Karpas-422 (cell line): ENCODE data around the gene MBD3L2. TPM values are rescaled to one million over a fixed set of nuclear protein-coding genes. Genes with fewer than 3 reads are reported as not detected.

Experiments used
- DNase-seq: peaks from one replicate; pipeline ENCODE4 v3.0.0-alpha.2; 2015
- H2AFZ ChIP-seq: fragments of 200-600 bp; sonication (generic); 2 replicates; pipeline ENCODE4 v1.6.1; 2014; ENCODE audit warnings: antibody characterized with exemption, low read length, mixed read lengths
- H3K27ac ChIP-seq: fragments of 200-600 bp; sonication (generic); 2 replicates; pipeline ENCODE4 v1.5.1; 2014; ENCODE audit warnings: mild to moderate bottlenecking, low read length, moderate library complexity
- H3K27me3 ChIP-seq: fragments of 200-600 bp; sonication (generic); 2 replicates; pipeline ENCODE4 v1.6.1; 2014; ENCODE audit warnings: low read length, mixed read lengths
- H3K36me3 ChIP-seq: fragments of 200-600 bp; sonication (generic); 2 replicates; pipeline ENCODE4 v1.6.1; 2014; ENCODE audit warnings: low read length, mixed read lengths; ENCODE audit not compliant: insufficient read depth
- H3K4me1 ChIP-seq: fragments of 200-600 bp; sonication (generic); 2 replicates; pipeline ENCODE4 v1.6.1; 2014; ENCODE audit warnings: mild to moderate bottlenecking, low read length, mixed read lengths
- H3K4me2 ChIP-seq: fragments of 200-600 bp; sonication (generic); 2 replicates; pipeline ENCODE4 v1.6.1; 2014; ENCODE audit warnings: low read length, low read depth, mild to moderate bottlenecking; ENCODE audit not compliant: poor library complexity, severe bottlenecking
- H3K4me3 ChIP-seq: fragments of 200-600 bp; sonication (generic); 2 replicates; pipeline ENCODE4 v1.5.1; 2014; ENCODE audit warnings: mild to moderate bottlenecking, antibody characterized with exemption, low read length, mixed read lengths
- H3K79me2 ChIP-seq: fragments of 200-600 bp; sonication (generic); 2 replicates; pipeline ENCODE4 v1.6.1; 2014; ENCODE audit warnings: mild to moderate bottlenecking, low read length, mixed read lengths
- H3K9ac ChIP-seq: fragments of 200-600 bp; sonication (generic); 2 replicates; pipeline ENCODE4 v1.6.0; 2014; ENCODE audit warnings: low read length
- H3K9me2 ChIP-seq: fragments of 200-600 bp; sonication (generic), shearing (Covaris generic); replicated peaks from 2 replicates; pipeline ENCODE4 v1.6.0; 2014; ENCODE audit warnings: mild to moderate bottlenecking, low read length, moderate library complexity; ENCODE audit not compliant: insufficient read depth
- H3K9me3 ChIP-seq: fragments of 300-700, 200-600 bp; sonication (generic); 2 replicates; pipeline ENCODE4 v1.6.1; 2014; ENCODE audit warnings: low read length, mixed read lengths
- H4K20me1 ChIP-seq: fragments of 200-600 bp; sonication (generic); 2 replicates; pipeline ENCODE4 v1.6.1; 2014; ENCODE audit warnings: mild to moderate bottlenecking, antibody characterized with exemption, low read length, low read depth; ENCODE audit not compliant: insufficient read depth
- total RNA-seq: library from RNA; depleted of rRNA; stranded (reverse); fragments of >200 nt; shearing (Covaris generic); gene quantifications from 2 replicates; pipeline ENCODE4 v1.2.3, GENCODE V29; 2014; ENCODE audit warnings: low replicate concordance; rRNA removed

MBD3L2 gene
- total RNA-seq, 1 experiment from 2014 or later, result not detected

DNA sequence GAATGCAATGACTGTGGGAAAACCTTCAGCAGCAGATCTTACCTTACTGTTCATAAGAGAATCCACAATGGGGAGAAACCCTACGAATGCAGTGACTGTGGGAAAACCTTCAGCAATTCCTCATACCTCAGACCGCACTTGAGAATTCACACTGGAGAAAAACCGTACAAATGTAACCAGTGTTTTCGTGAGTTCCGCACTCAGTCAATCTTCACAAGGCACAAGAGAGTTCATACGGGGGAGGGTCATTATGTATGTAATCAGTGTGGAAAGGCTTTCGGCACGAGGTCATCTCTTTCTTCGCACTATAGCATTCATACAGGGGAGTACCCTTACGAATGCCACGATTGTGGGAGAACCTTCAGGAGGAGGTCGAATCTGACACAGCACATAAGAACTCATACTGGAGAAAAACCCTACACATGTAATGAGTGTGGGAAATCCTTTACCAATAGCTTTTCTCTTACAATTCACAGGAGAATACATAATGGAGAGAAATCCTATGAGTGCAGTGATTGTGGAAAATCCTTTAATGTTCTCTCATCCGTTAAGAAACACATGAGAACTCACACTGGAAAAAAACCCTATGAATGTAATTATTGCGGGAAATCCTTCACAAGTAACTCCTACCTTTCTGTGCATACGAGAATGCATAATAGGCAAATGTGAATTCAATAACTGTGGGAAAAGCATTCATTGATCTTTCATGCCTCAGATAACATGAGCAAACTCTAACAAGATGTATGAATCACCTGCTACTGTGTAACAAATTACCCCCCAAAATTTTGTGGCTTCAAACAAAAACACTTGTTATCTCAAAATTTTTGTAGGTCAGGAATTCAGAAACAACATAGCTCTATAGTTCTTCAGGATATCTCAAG is 34.2 kb downstream of the MBD3L2 start:
- no peaks in the 10 kb centered on the region for H3K9me2 ChIP-seq
- no peaks in the 10 kb centered on the region for H3K27me3 ChIP-seq
- peak; percentile 63 for DNase-seq
- no peaks in the 10 kb centered on the region for H4K20me1 ChIP-seq
- H3K9ac ChIP-seq, result no peak overlapping the region
- no peak overlapping the region for H2AFZ ChIP-seq
- H3K27ac ChIP-seq, result no peak overlapping the region
- peaks cover 56% of the 10 kb centered on the region for H3K9me3 ChIP-seq
- no peaks in the 10 kb centered on the region for H3K4me1 ChIP-seq
- no peaks in the 10 kb centered on the region for H3K79me2 ChIP-seq
- no peak overlapping the region for H3K4me2 ChIP-seq
- peak overlapping the region; percentile 6; the same call in 1 of the 2 replicates for H3K4me3 ChIP-seq
- H3K36me3 ChIP-seq, result peaks cover 64% of the 10 kb centered on the region

DNA sequence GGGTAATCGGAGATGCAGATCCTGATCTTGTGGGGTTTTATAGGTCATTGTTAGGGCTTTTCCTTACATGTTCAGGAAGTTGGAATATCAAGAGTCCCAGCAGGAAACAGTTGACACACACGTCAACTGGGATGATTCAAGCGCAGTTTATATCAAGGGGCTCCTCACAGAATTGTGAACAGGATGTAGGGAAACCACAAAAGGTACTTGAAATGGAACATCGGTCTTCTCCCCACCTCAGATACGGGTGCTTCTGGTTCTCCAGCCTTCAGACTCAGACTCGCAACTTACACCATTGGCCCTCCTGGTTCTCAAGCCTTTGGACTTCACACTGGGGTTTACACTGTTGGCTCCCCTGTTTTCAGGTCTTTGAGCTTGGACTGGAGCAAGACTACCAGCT is 39.9 kb downstream of the MBD3L2 start:
- H3K27me3 ChIP-seq, result no peaks in the 10 kb centered on the region
- H2AFZ ChIP-seq, result no peak overlapping the region
- H3K4me2 ChIP-seq, result no peak overlapping the region
- H3K4me1 ChIP-seq, result no peaks in the 10 kb centered on the region
- DNase-seq, result no peak
- no peaks in the 10 kb centered on the region for H3K79me2 ChIP-seq
- H3K9me3 ChIP-seq, result peaks cover 17% of the 10 kb centered on the region
- H3K36me3 ChIP-seq, result peaks cover 9% of the 10 kb centered on the region
- H3K27ac ChIP-seq, result no peak overlapping the region
- H3K9me2 ChIP-seq, result no peaks in the 10 kb centered on the region
- H4K20me1 ChIP-seq, result no peaks in the 10 kb centered on the region
- no peak overlapping the region for H3K4me3 ChIP-seq
- no peak overlapping the region for H3K9ac ChIP-seq

DNA sequence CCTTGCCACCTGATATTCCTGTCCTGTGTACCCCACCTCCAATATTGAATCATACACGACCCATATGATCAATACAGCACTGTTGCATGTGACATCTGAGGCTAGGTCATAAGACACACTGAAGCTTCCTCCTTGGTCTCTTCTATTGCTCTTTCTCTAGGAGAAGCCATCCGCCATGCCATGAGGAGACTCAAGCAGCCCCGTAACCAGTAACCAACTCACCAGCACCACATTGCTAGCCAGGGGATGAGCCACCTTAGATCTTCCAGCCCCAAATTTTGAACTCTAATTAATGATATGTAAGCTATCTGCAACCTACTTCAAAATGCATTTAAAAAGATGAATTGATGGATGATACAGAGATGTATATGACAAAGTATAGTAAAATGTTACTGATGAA is 49.0 kb downstream of the MBD3L2 start:
- Histone ChIP-seq H2AFZ (peak overlapping the region; percentile 89; the same call in 1 of the 2 replicates), H3K9me2 (no peaks in the 10 kb centered on the region), H4K20me1 (no peaks in the 10 kb centered on the region), H3K79me2 (no peaks in the 10 kb centered on the region), H3K4me1 (peaks cover 16% of the 10 kb centered on the region), H3K4me2 (peak overlapping the region; percentile 83), H3K9me3 (peaks cover 6% of the 10 kb centered on the region; the same call in 1 of the 2 replicates), H3K27me3 (no peaks in the 10 kb centered on the region), H3K27ac (no peak overlapping the region), H3K4me3 (peak overlapping the region; percentile 70), H3K36me3 (no peaks in the 10 kb centered on the region), H3K9ac (peak overlapping the region; percentile 82)
- no peak for DNase-seq

DNA sequence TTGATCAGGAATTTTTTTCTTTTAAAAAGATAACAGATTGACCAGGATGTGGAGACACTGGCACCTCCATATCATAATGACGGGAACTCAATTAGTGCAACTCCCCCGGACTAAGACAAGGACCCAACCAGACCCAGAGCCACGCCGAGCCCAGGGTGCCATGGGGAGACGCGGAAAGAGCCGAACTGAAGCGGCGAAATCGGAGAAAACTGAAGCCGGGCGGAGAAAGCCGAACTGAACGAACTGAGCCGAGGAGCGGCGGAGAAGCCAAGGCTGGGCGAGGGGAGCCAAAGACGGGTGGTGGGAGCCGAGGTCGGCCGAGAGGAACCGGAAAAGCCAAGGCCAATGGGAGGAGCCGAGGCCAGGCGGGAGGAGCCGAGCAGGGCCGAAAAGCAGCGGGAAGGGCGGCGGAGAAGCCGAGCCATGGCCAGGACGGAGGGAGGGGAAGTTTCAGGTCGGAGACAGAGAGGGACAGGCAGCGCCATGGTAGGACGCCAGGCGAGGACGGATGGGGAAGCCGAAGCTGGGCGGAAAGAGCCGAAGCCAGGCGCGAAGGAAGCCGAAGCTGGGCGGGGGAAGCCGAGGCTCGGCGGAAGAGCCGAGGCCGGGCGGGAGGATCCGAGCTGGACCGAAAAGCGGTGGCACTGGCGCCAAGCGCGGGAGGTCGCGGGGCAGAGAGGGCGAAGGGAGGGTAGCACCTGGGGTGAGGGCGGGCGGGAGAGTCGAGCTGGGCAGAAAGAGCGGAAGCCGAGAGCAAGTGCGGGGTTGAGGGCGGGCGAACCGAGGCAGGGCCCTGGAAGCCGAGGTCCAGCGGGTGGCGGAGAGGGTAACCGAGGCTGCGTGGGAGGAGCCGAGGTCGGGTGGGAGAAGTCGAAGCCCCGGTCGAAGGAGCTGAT is 49.8 kb downstream of the MBD3L2 start:
- peak overlapping the region; percentile 89 for H2AFZ ChIP-seq
- H3K4me1 ChIP-seq, result peaks cover 16% of the 10 kb centered on the region
- no peaks in the 10 kb centered on the region for H3K36me3 ChIP-seq
- peak overlapping the region; percentile 34; the same call in 1 of the 2 replicates for H3K27ac ChIP-seq
- H4K20me1 ChIP-seq, result no peaks in the 10 kb centered on the region
- peaks cover 6% of the 10 kb centered on the region; the same call in 1 of the 2 replicates for H3K9me3 ChIP-seq
- H3K4me3 ChIP-seq, result peak overlapping the region; percentile 70
- peak; percentile 95 for DNase-seq
- H3K9me2 ChIP-seq, result no peaks in the 10 kb centered on the region
- peak overlapping the region; percentile 82 for H3K9ac ChIP-seq
- no peaks in the 10 kb centered on the region for H3K27me3 ChIP-seq
- no peaks in the 10 kb centered on the region for H3K79me2 ChIP-seq
- H3K4me2 ChIP-seq, result peak overlapping the region; percentile 83

DNA sequence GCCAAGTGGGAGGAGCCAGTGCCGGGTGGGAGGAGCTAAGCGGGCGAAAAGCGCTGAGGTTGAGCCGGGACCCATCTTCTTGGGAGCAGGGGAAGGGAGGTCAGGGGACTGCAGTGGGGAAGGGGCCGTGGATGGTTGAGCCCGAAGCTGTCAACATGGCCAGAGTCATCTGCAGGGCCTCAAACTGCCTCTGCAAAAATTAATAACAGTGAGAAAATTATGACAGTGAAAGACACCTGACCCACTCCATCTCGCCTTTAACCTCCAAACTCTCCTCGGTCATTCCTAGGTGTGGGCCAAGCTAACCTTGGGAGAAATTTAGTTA is 50.4 kb downstream of the MBD3L2 start:
- Histone ChIP-seq H3K9me3 (peaks cover 6% of the 10 kb centered on the region; the same call in 1 of the 2 replicates), H3K36me3 (no peaks in the 10 kb centered on the region), H3K27ac (no peak overlapping the region), H4K20me1 (no peaks in the 10 kb centered on the region), H2AFZ (peak overlapping the region; percentile 71; the same call in 1 of the 2 replicates), H3K9ac (peak overlapping the region; percentile 82), H3K4me1 (peaks cover 16% of the 10 kb centered on the region), H3K4me3 (peak overlapping the region; percentile 70), H3K4me2 (peak overlapping the region; percentile 83), H3K9me2 (no peaks in the 10 kb centered on the region), H3K79me2 (no peaks in the 10 kb centered on the region), H3K27me3 (no peaks in the 10 kb centered on the region)
- no peak for DNase-seq

Other genes with a start within 250 kb of the MBD3L2 start
- gene ADGRE1, start 161.7 kb upstream of the MBD3L2 start, total RNA-seq, result 0.30 TPM in 1 of 2 replicates, not detected in the other
- not detected in 2 replicates for gene MBD3L2B, start 27.9 kb upstream of the MBD3L2 start, total RNA-seq
- not detected in 2 replicates for gene MBD3L5, start 18.7 kb upstream of the MBD3L2 start, total RNA-seq
- gene MBD3L4, start 9.1 kb upstream of the MBD3L2 start, total RNA-seq, result not detected in 2 replicates
- not detected in 2 replicates for gene MBD3L3, start 9.4 kb downstream of the MBD3L2 start, total RNA-seq
- gene ZNF557, start 20.4 kb downstream of the MBD3L2 start, total RNA-seq, result 13.4 and 14.4 TPM in 2 replicates
- 0.04 TPM in 1 of 2 replicates, not detected in the other for gene INSR, start 245.1 kb downstream of the MBD3L2 start, total RNA-seq